Activated naive CD8-positive, alpha-beta T cell treated with anti-CD3 and anti-CD28 coated beads for 36 hours (primary cell): Measurements from ENCODE around the gene THY1. TPM values are rescaled to one million over a fixed set of nuclear protein-coding genes. Genes with fewer than 3 reads are reported as not detected.

Experiments
- total RNA-seq, 2 experiments: library from RNA; stranded (reverse); gene quantifications; one replicate each; pipeline ENCODE4 v1.2.3, GENCODE V29; 2021

THY1 gene
- total RNA-seq, 2 experiments from 2014 or later = 0.30 TPM; not detected in 1

Other genes with a start within 250 kb of the THY1 start
- gene NHERF4, start 237.7 kb downstream of the THY1 start, total RNA-seq = not detected
- 10 to 100 TPM; 21.4 TPM for gene CBL, start 216.8 kb downstream of the THY1 start, total RNA-seq
- 1 to 10 TPM; 8.9 to 9.9 TPM for gene MCAM, start 106.0 kb downstream of the THY1 start, total RNA-seq
- gene RNF26, start 88.6 kb downstream of the THY1 start, total RNA-seq = 10 to 100 TPM; 31.8 to 33.0 TPM
- not detected for gene C1QTNF5, start 82.3 kb downstream of the THY1 start, total RNA-seq
- not detected for gene MFRP, start 76.5 kb downstream of the THY1 start, total RNA-seq
- 1 to 10 TPM in 1 of 2 experiments, under 1 TPM in 1; 0.82 to 1.4 TPM for gene USP2, start 41.5 kb downstream of the THY1 start, total RNA-seq